A549 treated with ZK216348 at 1 μM for 4 hours (cell line): ENCODE data around the gene CAPZB. TPM values are rescaled to one million over a fixed set of nuclear protein-coding genes. Genes with fewer than 3 reads are reported as not detected.

Experiments
- total RNA-seq: library from RNA; stranded (reverse); fragments of 200-300 nt; extraction: Qiagen RNA extraction; gene quantifications from 5 replicates; pipeline ENCODE4 v1.2.3, GENCODE V29; 2022; ENCODE audit warnings: low read depth

CAPZB gene
- total RNA-seq, result 216 to 232 TPM (median 229 TPM) in 5 replicates

DNA sequence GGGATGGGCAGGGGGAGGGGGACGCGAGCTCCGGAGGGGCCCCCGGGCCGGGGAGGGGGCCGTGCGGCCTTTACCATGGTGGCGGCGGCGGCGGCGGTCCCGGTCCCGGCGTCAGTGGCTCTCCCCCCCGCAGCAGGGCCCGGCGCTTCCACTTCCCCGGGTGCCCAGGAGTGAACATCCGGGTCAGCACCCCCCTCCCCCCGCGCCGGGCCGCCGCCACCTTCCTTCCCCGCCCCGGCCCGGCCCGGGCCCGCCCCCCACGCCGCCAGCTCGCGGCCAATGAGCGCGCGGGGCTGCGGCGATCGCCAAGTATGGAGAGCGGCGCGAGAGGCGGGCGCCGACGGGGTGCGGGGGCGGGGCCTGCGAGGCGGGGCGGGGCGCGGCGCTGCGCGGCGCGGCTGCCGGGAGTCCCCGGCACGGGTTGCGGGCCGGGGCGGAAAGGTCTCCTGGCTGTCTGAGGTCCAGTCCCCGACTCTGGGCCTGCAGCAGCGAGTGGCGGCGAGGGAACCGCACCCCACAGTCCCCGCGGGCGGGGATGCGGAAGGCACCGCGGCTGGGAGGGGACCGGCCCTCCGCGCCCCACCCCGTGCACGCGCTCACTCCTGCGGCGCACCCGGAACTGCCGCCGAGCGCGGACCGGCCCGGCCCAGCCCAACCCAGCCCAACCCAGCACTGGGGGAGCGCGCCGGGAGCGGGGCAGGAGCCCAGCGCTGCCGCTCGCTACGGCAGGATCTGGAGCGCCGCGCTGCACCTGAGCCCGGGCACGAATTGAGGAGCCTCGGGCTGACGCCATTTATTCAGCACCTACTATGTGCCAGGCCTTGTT, at the start of gene CAPZB:
CAPZB (minus strand) TSS at position 178 of the 826 bp plus-strand sequence; CDS start at position 77, 101 bp downstream.

DNA sequence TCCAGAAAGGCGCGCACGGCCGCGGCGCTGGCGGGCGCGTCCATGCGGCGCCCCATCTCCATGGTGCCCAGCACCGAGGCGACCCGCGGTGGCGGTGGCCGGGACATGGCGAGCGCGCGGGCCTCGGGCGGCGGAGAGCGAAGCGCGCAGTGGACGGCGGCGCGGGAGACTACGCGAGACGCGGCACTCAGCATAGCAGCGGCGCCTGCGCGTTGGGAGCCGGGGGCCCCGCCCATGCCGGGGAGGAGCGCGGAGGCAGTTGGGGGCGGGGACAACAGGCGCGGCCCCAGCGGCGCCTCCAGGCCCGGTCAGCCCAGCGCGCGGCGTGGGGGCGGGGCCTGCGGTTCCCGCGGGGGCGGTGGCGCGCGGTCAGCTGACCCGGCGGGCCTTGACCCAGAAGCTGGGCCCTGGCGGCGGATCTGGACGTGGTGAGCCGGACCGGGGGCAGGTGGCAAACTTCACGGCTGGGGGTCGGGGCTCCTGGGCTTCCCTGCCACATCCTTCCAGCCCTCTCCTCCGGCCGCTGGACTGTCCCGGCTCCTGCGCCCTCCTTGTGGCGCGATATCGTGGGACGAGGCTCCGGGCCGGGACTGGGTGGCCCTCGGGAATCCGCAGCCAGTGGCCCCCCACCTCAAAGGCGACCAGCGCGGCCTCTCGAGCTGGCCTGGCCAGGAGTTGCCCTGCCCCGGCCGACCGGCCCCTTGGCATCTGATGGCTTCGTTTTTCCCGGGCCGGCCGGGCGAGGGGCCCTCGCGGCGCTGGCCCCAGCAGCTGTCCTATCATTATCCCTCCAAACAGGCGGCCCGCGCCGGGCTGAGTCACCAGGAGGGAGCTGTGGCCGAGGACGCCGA, 173.2 kb downstream of the CAPZB start, which contains the start of the genes AKR7A2 and SLC66A1:
AKR7A2 (minus strand) TSS at position 214 of the 851 bp plus-strand sequence; CDS start at position 194, 20 bp downstream.
SLC66A1 (plus strand) TSS at position 396 of the 851 bp plus-strand sequence. CDS start 5,352 bp downstream, outside the sequence.

Other genes with a start within 250 kb of the CAPZB start
- 22.4 to 39.2 TPM (median 35.3 TPM) in 5 replicates for gene EMC1, start 234.0 kb downstream of the CAPZB start, total RNA-seq
- gene MRTO4, start 233.7 kb downstream of the CAPZB start, total RNA-seq, result 65.2 to 73.2 TPM (median 68.7 TPM) in 5 replicates
- gene AKR7A3, start 196.8 kb downstream of the CAPZB start, total RNA-seq, result 0.18 to 0.37 TPM (median 0.24 TPM) in 5 replicates
- 27.4 to 54.5 TPM (median 50.7 TPM) in 5 replicates for gene AKR7A2, start 173.4 kb downstream of the CAPZB start, total RNA-seq
- 14.3 to 23.8 TPM (median 21.6 TPM) in 5 replicates for gene SLC66A1, start 173.2 kb downstream of the CAPZB start, total RNA-seq
- 24.6 to 53.5 TPM (median 43.8 TPM) in 5 replicates for gene NBL1, start 158.8 kb upstream of the CAPZB start, total RNA-seq
- gene HTR6, start 179.3 kb upstream of the CAPZB start, total RNA-seq, result 0.18 to 0.24 TPM (median 0.22 TPM) in 3 of 5 replicates, not detected in the others